WTC11 (cell line): Measurements from ENCODE around the gene STX8.
"Not testable (repeated sequence)": the region's sequence is repeated elsewhere in the genome, so short reads cannot be mapped to it uniquely, and the experiment has no call there.

Experiments used
- CREB1 ChIP-seq: sonication (generic); formaldehyde crosslinking; IDR thresholded peaks from 2 replicates; pipeline ENCODE4 v1.8.0; 2023; ENCODE audit warnings: mild to moderate bottlenecking, missing genetic modification reagents
- ESRRA ChIP-seq: sonication (generic); formaldehyde crosslinking; IDR thresholded peaks from 2 replicates; pipeline ENCODE4 v1.8.1; 2022; ENCODE audit warnings: mild to moderate bottlenecking, missing genetic modification reagents, borderline replicate concordance
- TF ChIP-seq, protein P1 (sequence below): sonication (generic); formaldehyde crosslinking; IDR thresholded peaks from 2 replicates; pipeline ENCODE4 v1.8.0; 2022; ENCODE audit warnings: mild to moderate bottlenecking, missing genetic modification reagents
- TF ChIP-seq, protein P2 (sequence below): fragments of 250-450 bp; sonication (Bioruptor Pico); IDR thresholded peaks from 2 replicates; pipeline ENCODE4 v1.9.0; 2021; ENCODE audit warnings: mild to moderate bottlenecking

DNA sequence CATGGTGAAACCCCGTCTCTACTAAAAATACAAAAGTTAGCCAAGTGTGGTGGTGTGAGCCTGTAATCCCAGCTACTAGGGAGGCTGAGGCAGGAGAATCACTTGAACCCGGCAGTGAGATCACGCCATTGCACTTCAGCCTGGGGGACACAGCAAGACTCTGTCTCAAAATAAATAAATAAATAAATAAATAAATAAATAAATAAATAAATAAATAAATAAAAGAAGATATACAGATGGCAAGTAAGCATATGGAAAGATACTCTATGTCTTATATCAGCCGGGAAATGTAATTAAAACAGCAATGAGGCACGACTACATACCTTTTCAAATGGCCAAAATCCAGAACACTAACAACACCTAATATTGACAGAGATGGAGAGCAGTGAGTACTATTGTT lies 29.0 kb upstream of the STX8 start:
- TF ChIP-seq, protein P1, sequence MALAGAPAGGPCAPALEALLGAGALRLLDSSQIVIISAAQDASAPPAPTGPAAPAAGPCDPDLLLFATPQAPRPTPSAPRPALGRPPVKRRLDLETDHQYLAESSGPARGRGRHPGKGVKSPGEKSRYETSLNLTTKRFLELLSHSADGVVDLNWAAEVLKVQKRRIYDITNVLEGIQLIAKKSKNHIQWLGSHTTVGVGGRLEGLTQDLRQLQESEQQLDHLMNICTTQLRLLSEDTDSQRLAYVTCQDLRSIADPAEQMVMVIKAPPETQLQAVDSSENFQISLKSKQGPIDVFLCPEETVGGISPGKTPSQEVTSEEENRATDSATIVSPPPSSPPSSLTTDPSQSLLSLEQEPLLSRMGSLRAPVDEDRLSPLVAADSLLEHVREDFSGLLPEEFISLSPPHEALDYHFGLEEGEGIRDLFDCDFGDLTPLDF, result not testable (repeated sequence)
- not testable (repeated sequence) for TF ChIP-seq ESRRA, CREB1 (CRISPR knock-in tag)
- TF ChIP-seq, protein P2, sequence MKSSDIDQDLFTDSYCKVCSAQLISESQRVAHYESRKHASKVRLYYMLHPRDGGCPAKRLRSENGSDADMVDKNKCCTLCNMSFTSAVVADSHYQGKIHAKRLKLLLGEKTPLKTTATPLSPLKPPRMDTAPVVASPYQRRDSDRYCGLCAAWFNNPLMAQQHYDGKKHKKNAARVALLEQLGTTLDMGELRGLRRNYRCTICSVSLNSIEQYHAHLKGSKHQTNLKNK (CRISPR knock-in tag), result not testable (repeated sequence)
